GM12878 (cell line): ENCODE results near the gene ITCH. TPM values are rescaled to one million over a fixed set of nuclear protein-coding genes. Genes with fewer than 3 reads are reported as not detected.

Experiments
- ATAC-seq: fragments of 200-7000 bp; cut with Tn5 transposase; 3 replicates; pipeline ENCODE4 v1.9.1; 2020; ENCODE audit warnings: mild to moderate bottlenecking, moderate library complexity
- BruUV-seq: library from RNA; stranded (reverse); fragments of 400-500 nt; replicated peaks from 2 replicates; lab custom pipeline; 2021; lab: Mats Ljungman, UMichigan
- CTCF ChIA-PET: fragments of 300-600 bp; sonication (Branson Sonifier 250); formaldehyde crosslinking; extraction: SDS; loops from one replicate; lab custom pipeline; 2021; ENCODE audit warnings: inconsistent platforms; lab: Yijun Ruan, JAX
- POLR2A ChIA-PET: fragments of 350-600 bp; formaldehyde crosslinking; extraction: SDS; loops from one replicate; lab custom pipeline; 2021; ENCODE audit warnings: inconsistent platforms; lab: Charles Lee
- RAD21 ChIA-PET: fragments of 300-600 bp; sonication (Branson Sonifier 250); formaldehyde crosslinking; loops from one replicate; lab custom pipeline; 2023; ENCODE audit warnings: antibody characterized with exemption; ENCODE audit not compliant: unreplicated experiment; lab: Charles Lee
- SMC1A ChIA-PET: fragments of 300-600 bp; sonication (Branson Sonifier 250); formaldehyde crosslinking; loops from one replicate; lab custom pipeline; 2023; ENCODE audit not compliant: unreplicated experiment, uncharacterized antibody; lab: Charles Lee
- DNase-seq: peaks from one replicate; pipeline ENCODE4 v3.0.0-alpha.2; 2011; ENCODE audit warnings: low read depth, low spot score
- FAIRE-seq: peaks from 3 replicates; lab custom pipeline; 2011; peaks lifted over from hg19 to GRCh38; lab: Jason Lieb, UNC
- H2AFZ ChIP-seq: 2 replicates; pipeline ENCODE4 v1.6.0; 2011; ENCODE audit warnings: low read depth, low read length, control low read depth; ENCODE audit not compliant: control insufficient read depth
- H3K27ac ChIP-seq: 2 replicates; pipeline ENCODE4 v1.5.1; 2011; ENCODE audit warnings: control low read depth; ENCODE audit not compliant: control insufficient read depth, insufficient read depth
- H3K27me3 ChIP-seq, 2 experiments: replicated peaks in 1 of 2; 2 replicates each; pipeline versions ENCODE4 v1.6.0 to v1.6.1; 2011; ENCODE audit warnings: low read length in 1 of 2; ENCODE audit not compliant: control insufficient read depth in 2 of 2, insufficient read depth in 2 of 2
- H3K36me3 ChIP-seq, 2 experiments: 2 replicates each; pipeline ENCODE4 v1.5.1; 2011; ENCODE audit warnings: low read length in 1 of 2; ENCODE audit not compliant: control insufficient read depth in 2 of 2, insufficient read depth in 2 of 2
- H3K4me1 ChIP-seq: 2 replicates; pipeline ENCODE4 v1.6.1; 2011; ENCODE audit warnings: mild to moderate bottlenecking, low read length, moderate library complexity, mixed read lengths; ENCODE audit not compliant: control insufficient read depth, insufficient read depth
- H3K4me2 ChIP-seq: 2 replicates; pipeline ENCODE4 v1.6.0; 2011; ENCODE audit warnings: control low read depth; ENCODE audit not compliant: control insufficient read depth, insufficient read depth
- H3K4me3 ChIP-seq: fragments of 200-600 bp; sonication (generic); 2 replicates; pipeline ENCODE4 v1.5.1; 2016
- H3K79me2 ChIP-seq: 2 replicates; pipeline ENCODE4 v1.6.0; 2011; ENCODE audit warnings: low read length; ENCODE audit not compliant: control insufficient read depth, insufficient read depth
- H3K9ac ChIP-seq: 2 replicates; pipeline ENCODE4 v1.8.0; 2011; ENCODE audit warnings: low read length, control low read depth, mixed read lengths; ENCODE audit not compliant: control insufficient read depth, insufficient read depth
- H3K9me3 ChIP-seq: replicated peaks from 3 replicates; pipeline ENCODE4 v1.5.1; 2011; ENCODE audit warnings: mild to moderate bottlenecking, low read length; ENCODE audit not compliant: control insufficient read depth, insufficient read depth
- H4K20me1 ChIP-seq: 2 replicates; pipeline ENCODE4 v1.6.0; 2011; ENCODE audit not compliant: control insufficient read depth, insufficient read depth
- NFYA ChIP-seq: IDR thresholded peaks from 2 replicates; pipeline ENCODE4 v1.6.1; 2011; ENCODE audit warnings: low read depth, mild to moderate bottlenecking, low read length, improper control_type of control experiment, borderline replicate concordance
- RCOR1 ChIP-seq: conservative IDR thresholded peaks from 2 replicates; pipeline ENCODE4 v1.6.1; 2012; ENCODE audit warnings: low read depth, low read length, improper control_type of control experiment
- RFX5 ChIP-seq: IDR thresholded peaks from 2 replicates; pipeline ENCODE4 v1.6.1; 2011; ENCODE audit warnings: low read depth, low read length, improper control_type of control experiment
- TCF7 ChIP-seq: IDR thresholded peaks from 2 replicates; pipeline ENCODE4 v1.6.1; 2014; ENCODE audit warnings: antibody characterized with exemption, borderline replicate concordance
- WGBS: methylation state at CpG from one replicate; pipeline ENCODE4 v1.1.6; 2016; ENCODE audit warnings: low lambda C conversion rate; ENCODE audit not compliant: insufficient replicate concordance, insufficient coverage; ENCODE audit errors: missing lambda C conversion rate; 5-methylcytosine and 5-hydroxymethylcytosine counted together
- in situ Hi-C: fragments of 300-500 bp; cut with MboI; formaldehyde crosslinking; loops from 9 replicates; pipeline ENCODE4 v1.14.3; 2018; ENCODE audit warnings: mixed read lengths
- intact Hi-C: fragments of 100-400 bp; cut with micrococcal nuclease; formaldehyde crosslinking; loops from one replicate; pipeline ENCODE4 v1.14.2; 2022; ENCODE audit not compliant: unreplicated experiment
- polyA plus RNA-seq, 11 experiments: library from polyadenylated mRNA; depleted of rRNA in 4 of 11; unstranded in 6 of 11; stranded (reverse) in 5 of 11; fragments of >200 nt; fragmentation: Nextera tagmentation in 4 of 11; fragmentation: Illumina TruSeq in 1 of 11; extraction: Ambion mirVana in 4 of 11; extraction: Trizol in 1 of 11; gene quantifications; 1 replicate in 1 of 11; 2 replicates in 10 of 11; pipeline versions ENCODE4 v1.2.1 to v1.2.3, GENCODE V29; 2011 to 2016; ENCODE audit warnings: inconsistent platforms in 2 of 11, missing spikeins in 2 of 11, low read depth in 1 of 11
- total RNA-seq, 4 experiments: library from RNA; depleted of rRNA in 3 of 4; stranded (reverse); fragments of >200 nt in 3 of 4; fragmentation: Illumina TruSeq in 1 of 4; extraction: Trizol in 1 of 4; gene quantifications; 2 replicates each; pipeline versions ENCODE4 v1.2.1 to v1.2.3, GENCODE V29; 2013 to 2021
- TF ChIP-seq, protein P1 (sequence below): fragments of 450-650 bp; conservative IDR thresholded peaks from 2 replicates; pipeline ENCODE4 v1.6.1; 2017; ENCODE audit warnings: mild to moderate bottlenecking, moderate library complexity

ITCH gene
- total and polyA plus RNA-seq, 10 of the 15 experiments (the other 5 are each of a cell fraction or from before 2014, with no cell fraction given), result 7.5 to 46.1 (median 21.5) TPM

- TF ChIP-seq, protein P1, sequence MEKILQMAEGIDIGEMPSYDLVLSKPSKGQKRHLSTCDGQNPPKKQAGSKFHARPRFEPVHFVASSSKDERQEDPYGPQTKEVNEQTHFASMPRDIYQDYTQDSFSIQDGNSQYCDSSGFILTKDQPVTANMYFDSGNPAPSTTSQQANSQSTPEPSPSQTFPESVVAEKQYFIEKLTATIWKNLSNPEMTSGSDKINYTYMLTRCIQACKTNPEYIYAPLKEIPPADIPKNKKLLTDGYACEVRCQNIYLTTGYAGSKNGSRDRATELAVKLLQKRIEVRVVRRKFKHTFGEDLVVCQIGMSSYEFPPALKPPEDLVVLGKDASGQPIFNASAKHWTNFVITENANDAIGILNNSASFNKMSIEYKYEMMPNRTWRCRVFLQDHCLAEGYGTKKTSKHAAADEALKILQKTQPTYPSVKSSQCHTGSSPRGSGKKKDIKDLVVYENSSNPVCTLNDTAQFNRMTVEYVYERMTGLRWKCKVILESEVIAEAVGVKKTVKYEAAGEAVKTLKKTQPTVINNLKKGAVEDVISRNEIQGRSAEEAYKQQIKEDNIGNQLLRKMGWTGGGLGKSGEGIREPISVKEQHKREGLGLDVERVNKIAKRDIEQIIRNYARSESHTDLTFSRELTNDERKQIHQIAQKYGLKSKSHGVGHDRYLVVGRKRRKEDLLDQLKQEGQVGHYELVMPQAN, result no peak
Observed at GRCh38 chr20:34369265-34369664, 6.2 kb downstream of the ITCH start (continued).

- no peak for FAIRE-seq
- no TSS peak for BruUV-seq
- ChIA-PET RAD21 (interaction anchor here (0.7 kb wide), 1 partner anchor 145 kb away, joined by 3 read pairs; no protein-coding TSS in a partner anchor), SMC1A (no interaction called here)
- no peak for DNase-seq
- 99% methylated on average over 5 of the region's 6 CpGs for WGBS
- H4K20me1 ChIP-seq, result no peaks in the 10 kb centered on the region
- peaks cover 0 to 8% of the 10 kb centered on the region in 2 experiments; a peak in 3 of 4 replicates for H3K36me3 ChIP-seq
- H3K27ac ChIP-seq, result no peak overlapping the region
- no peak overlapping the region for H3K4me2 ChIP-seq
- H3K9ac ChIP-seq, result no peak overlapping the region
- intact Hi-C loops (no loop called here), in situ Hi-C loops (no loop called here)
- no peak overlapping the region for H2AFZ ChIP-seq
- TF ChIP-seq TCF7, result no peak
- no peak for TF ChIP-seq NFYA
- TF ChIP-seq RCOR1, result no peak
- TF ChIP-seq RFX5, result no peak
- TF ChIP-seq, all 136 proteins: peak for 0
- ATAC-seq, result no peak
- Histone ChIP-seq H3K4me1 (peaks cover 16% of the 10 kb centered on the region), H3K27me3 (no peaks in the 10 kb centered on the region), H3K79me2 (peaks cover 27% of the 10 kb centered on the region), H3K9me3 (no peaks in the 10 kb centered on the region), H3K4me3 (no peak overlapping the region)
- POLR2A ChIA-PET, result no interaction called here
- CTCF ChIA-PET, result no interaction called here
Observed at GRCh38 chr20:34370062-34370461, 7.0 kb downstream of the ITCH start.
